ENCODE data around the gene ADAM11.

The ADAM11 gene

GRCh38 chr17:44776628-44777393 is 18.0 kb downstream of the ADAM11 start:
- DNase-seq = no peak

GRCh38 chr17:44777394-44778348 is 18.9 kb downstream of the ADAM11 start:
- DNase-seq = no peak

- DNase-seq = no peak
Measured at GRCh38 chr17:44778656-44779210, 19.9 kb downstream of the ADAM11 start.

DNA sequence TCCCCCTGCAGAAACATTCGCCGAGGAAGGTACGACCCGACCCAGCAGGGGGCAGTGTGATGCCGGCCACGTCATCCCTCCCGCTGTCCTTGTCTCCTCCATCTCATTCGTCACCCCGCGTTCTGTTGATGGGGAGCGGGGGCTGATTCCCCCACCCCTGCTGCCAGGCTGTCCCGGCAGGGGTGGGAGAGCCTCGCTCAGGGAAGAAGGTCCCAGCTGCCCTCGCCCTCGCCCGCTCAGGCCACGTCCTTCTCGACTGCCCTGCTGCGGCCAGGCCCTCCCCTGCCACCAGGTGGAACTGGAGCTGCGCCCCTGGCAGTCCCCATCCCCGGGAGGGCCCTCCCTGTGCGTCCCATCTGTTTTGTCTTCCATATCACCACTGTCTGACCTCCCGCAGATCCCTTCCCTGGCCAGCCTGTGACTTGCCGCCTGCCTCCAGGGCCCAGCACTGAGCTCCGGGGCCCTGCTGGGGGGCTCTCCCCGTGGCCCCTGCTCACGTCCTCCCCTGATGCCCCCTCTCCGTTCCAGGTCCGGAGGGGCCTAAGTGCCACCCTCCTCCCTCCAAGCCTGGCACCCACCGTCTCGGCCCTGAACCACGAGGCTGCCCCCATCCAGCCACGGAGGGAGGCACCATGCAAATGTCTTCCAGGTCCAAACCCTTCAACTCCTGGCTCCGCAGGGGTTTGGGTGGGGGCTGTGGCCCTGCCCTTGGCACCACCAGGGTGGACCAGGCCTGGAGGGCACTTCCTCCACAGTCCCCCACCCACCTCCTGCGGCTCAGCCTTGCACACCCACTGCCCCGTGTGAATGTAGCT is 20.6 kb downstream of the ADAM11 start:
- DNase-seq = peak; percentile 84

GRCh38 chr17:44780161-44780560 is 21.4 kb downstream of the ADAM11 start:
- DNase-seq = no peak

DNA sequence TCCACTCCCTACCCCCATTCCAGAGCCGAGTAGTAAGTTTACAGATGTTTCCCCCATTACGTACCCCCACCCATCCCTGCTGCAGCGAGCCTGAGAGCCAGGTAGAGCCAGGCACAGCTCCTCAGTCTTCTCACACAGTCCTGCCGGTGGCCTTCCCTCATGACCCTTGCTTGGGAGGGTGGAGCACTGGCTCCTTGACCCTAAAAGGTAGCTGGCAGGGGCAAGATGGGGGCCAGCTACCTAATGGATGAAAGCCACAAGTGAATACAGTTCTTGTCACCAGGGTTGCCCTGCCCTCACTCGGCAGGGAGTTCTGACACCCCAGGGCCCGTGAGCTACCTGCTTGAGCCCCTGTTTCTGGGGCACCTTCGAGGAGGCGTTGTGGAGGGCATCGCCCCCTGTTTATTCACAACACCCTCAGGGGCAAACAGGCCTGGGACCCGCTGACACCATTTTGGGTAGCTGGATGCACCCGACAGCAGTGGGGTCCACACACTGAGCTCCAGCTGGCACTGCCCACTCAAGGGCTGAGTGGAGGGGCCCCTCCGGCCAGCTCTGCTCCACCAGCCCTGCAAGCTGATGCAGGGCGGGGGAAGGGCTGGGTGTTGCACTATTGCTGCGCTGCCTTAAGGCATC is 22.2 kb downstream of the ADAM11 start:
- DNase-seq = no peak

DNA sequence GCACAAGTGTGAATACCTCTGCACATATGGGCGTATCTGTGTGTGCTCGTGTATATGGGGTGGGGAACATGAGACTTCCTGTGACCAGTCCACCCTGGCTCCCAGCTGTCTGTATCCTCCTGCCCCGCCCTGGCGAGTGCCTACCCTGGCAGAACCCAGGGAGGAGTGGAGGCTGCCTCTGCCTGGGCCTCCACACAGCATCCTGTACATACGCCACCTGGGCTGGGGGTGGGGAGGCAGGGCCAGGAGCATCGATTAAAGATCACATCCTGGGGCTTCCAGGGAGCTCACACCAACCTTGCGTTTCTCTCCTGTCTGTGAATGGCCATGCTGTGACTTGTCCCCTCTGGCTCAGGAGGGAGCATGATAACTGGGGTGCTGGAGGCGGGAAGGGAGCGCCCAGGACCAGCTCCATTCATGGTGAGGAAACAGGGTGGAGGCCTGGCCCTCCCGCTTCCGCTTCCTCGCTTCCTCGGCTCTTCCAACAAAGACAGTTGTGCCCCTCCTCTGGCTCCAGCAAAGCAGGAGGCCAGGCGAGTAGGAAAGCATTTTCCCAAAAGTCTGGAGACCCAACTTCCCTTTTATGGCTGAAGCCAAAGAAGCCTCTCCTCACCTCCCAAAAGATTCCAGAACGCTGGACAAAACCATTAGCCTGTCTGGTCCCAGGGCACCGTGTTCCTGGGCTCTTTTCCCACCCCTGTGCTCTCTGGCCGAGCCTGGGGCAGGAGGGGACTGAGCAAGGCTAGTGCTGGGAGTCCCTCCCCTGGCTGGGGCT is 22.9 kb downstream of the ADAM11 start:
- no peak for DNase-seq

GRCh38 chr17:44782326-44782850 is 23.6 kb downstream of the ADAM11 start:
- no peak for DNase-seq

GRCh38 chr17:44785921-44786320 is 27.1 kb downstream of the ADAM11 start:
- DNase-seq = no peak

- no peak for DNase-seq
Measured at GRCh38 chr17:44786551-44787081, 27.8 kb downstream of the ADAM11 start.

- DNase-seq = no peak
Measured at GRCh38 chr17:44787271-44787940, 28.6 kb downstream of the ADAM11 start.

DNA sequence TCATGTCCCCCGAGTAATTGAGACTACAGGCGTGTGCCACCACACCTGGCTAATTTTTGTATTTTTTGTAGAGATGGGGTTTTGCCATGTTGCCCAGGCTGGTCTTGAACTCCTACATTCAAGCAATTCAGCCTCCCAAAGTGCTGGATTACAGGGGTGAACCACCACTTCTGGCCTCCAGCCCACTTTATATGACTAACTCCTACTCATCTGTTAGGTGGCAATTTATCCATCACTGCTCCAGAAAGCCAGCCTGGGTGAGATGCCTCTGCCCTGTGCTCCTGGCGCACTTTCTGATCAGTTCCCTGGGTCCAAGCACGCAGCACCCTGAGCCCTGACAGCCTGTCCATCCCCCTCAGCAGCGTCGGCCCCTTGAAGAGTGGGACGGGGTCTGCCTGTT is 29.4 kb downstream of the ADAM11 start:
- no peak for DNase-seq

DNA sequence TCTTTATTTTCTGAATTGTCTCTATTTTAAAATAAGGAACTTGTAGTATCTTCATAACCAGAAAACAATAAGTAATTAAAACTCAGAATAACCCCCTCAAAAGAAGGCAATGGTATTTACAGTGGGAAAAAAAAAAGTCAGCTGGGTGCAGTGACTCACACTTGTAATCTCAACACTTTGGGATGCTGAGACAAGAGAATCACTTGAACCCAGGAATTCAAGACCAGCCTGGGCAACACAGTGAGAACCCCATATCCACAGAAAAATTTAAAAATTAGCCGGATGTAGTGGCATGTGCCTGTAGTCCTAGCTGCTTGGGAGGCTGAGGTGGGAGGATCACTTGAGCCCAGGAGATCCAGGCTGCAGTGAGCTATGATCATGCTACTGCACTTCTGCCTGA is 33.5 kb downstream of the ADAM11 start:
- no peak for DNase-seq

- no peak for DNase-seq
Measured at GRCh38 chr17:44793885-44794842, 35.4 kb downstream of the ADAM11 start.

GRCh38 chr17:44794851-44795413 is 36.1 kb downstream of the ADAM11 start:
- DNase-seq = peak; percentile 59

- DNase-seq = no peak
Measured at GRCh38 chr17:44795421-44795820, 36.6 kb downstream of the ADAM11 start.

DNA sequence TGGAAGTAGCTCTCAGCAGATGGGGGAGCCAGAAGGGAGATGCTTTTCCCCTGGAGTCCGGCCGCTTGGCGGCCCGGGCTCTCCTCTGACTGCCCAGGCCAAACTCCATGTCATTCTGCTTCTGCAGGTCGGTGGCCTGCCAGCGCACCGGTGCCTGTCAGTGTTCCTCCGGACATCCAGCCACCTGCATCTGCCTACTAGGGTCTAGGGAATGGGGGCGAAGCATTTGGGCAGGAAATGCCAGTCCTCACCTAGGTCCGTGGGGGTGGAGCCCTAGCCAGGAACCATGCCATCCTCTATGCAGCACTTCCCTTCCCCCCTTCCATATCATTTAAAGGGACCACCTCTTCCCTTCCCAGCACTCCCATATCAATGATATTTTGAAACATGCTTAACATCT is 37.1 kb downstream of the ADAM11 start:
- no peak for DNase-seq

GRCh38 chr17:44796731-44797130 is 37.9 kb downstream of the ADAM11 start:
- no peak for DNase-seq

DNA sequence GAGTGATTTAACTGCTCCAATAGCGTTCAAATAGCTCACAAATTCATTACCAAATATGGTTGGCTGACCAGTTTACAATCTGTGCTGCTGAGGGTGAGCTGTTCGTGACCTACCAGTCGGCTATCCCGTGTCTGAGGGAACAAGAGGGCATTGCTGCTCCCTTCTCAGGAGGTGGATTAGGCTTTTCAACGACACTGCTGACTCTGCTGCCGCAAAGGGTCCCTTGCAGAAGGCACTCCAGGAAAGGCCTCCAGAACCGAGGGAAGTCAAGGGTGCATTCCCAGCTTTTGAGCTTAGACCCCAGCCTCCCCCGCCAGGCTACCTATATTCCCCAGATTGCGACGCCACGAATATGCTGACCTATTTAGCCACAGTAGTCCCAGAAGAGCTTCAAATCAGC is 39.0 kb downstream of the ADAM11 start:
- no peak for DNase-seq

Data from OCI-M1 (cell line).